Fibroblast of villous mesenchyme (primary cell): Measurements from ENCODE around the gene MAML2. TPM values are rescaled to one million over a fixed set of nuclear protein-coding genes. Genes with fewer than 3 reads are reported as not detected.

Experiments used
- DNase-seq: peaks from one replicate; pipeline ENCODE4 v3.0.0-alpha.2; 2010; ENCODE audit warnings: low read depth
- H3K4me3 ChIP-seq: 2 replicates; pipeline ENCODE4 v1.5.1; 2011; ENCODE audit warnings: low read depth, mild to moderate bottlenecking, low read length
- CTCF ChIP-seq: IDR thresholded peaks from 2 replicates; pipeline ENCODE4 v1.5.1; 2012; ENCODE audit warnings: low read depth, mild to moderate bottlenecking, low read length; ENCODE audit not compliant: insufficient read depth
- total RNA-seq: library from RNA; depleted of rRNA; stranded (reverse); fragments of >200 nt; gene quantifications from 2 replicates; pipeline ENCODE4 v1.2.3, GENCODE V29; 2012

The MAML2 gene
- total RNA-seq, 1 donor, result 30.7 TPM

DNA sequence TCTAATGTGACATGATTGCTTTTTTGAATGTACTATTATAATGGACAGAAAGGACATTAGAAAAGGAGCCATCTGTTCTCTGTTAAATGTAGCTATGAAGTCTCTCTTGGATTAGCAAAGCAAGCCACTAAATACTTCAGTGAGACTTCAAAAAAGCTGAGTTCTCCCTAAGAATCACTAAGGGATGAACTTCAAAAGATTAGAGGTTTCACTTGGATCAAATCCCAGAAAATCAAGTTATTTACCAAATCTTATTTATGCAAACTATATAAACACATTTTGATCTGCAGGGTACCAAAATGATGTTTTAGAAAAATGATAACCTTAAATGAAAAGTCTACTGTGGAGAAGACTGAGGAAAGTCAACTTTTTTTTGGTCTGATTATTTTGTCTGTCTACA lies 337.0 kb downstream of the MAML2 start:
- no peak overlapping the region for H3K4me3 ChIP-seq
- peak; percentile 68 for DNase-seq
- no peak for TF ChIP-seq CTCF

DNA sequence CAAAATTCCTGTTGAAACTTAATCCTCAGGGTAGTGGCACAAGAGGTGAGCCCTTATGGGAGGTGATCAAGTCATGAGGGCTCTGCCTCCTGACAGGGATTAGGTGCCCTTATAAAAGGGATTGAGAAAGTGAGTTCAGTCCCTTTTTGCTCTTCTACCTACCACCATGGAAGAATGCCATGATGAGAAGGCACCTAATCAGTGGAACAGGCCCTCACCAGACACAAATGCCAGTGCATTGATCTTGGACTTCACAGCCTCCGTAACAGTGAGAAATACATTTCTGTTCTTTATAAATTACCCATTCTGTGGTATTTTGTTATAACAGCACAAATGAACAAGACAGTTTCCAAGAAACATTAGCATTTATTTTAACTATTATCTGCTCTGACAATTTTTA lies 338.1 kb downstream of the MAML2 start:
- no peak for TF ChIP-seq CTCF
- no peak for DNase-seq
- no peak overlapping the region for H3K4me3 ChIP-seq

DNA sequence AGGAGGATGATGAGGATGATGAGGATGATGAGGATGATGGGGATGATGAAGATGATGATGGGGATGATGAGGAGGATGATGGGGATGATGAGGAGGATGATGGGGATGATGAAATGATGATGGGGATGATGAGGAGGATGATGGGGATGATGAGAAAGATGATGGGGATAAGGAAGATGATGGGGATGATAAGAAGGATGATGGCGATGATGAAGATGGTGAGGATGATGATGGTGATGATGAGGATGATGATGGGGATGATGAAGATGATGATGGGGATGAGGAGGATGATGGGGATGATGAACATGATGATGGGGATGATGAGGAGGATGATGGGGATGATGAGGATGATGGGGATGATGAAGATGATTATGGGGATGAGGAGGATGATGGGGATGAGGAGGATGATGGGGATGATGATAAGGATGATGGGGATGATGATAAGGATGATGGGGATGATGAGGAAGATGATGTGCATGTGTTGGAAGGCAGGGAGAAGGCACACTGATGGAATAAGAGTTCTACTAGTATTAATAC lies 340.2 kb downstream of the MAML2 start:
- no peak for TF ChIP-seq CTCF
- DNase-seq, result no peak
- no peak overlapping the region for H3K4me3 ChIP-seq

DNA sequence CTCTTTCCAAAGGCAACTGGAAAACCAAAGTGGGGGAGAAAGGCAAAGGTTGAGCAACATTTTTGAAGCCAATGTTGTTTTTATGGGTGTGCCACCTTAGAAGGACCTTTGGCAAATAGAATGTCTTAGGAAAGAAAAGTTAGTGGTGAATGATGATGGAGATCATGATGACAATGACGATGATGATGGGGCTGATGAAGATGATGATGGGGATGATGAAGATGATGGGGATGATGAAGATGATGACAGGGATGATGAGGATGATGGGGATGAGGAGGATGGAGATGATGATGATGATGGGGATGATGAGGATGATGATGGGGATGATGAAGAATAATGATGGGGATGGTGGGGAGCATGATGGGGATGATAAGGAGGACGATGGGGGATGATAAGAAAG lies 340.7 kb downstream of the MAML2 start:
- H3K4me3 ChIP-seq, result no peak overlapping the region
- no peak for TF ChIP-seq CTCF
- no peak for DNase-seq

DNA sequence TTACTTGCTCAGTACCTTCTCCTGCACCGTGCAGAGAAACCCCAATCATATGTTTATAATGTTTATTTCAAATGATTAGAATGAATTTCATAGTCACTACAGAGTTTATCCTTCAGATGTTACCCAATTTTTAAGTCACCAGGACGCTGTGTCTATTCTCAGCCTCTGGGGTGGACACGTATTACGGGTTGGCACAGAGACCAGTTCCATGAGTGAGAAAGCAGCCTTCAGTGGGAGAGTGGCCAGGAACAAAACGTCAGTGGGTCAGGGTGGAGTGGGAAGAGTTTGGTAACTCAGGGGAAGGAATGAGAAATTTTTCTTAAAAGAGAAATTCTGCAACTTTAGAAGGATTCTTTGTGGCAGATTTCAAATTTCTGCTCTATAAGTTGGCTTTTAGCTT lies 342.0 kb downstream of the MAML2 start:
- no peak for TF ChIP-seq CTCF
- no peak overlapping the region for H3K4me3 ChIP-seq
- peak; percentile 92 for DNase-seq

- no peak for TF ChIP-seq CTCF
- DNase-seq, result peak; percentile 58
- H3K4me3 ChIP-seq, result peak overlapping the region; percentile 7
Measured at GRCh38 chr11:95999711-96000406, 343.1 kb downstream of the MAML2 start.
